GM11168 (cell line): ENCODE data around the gene PIGX.
"Not testable (repeated sequence)": the region's sequence is repeated elsewhere in the genome, so short reads cannot be mapped to it uniquely, and the experiment has no call there.

ENCODE experiments used
- in situ Hi-C: fragments of 300-500 bp; cut with MboI; formaldehyde crosslinking; loops from one replicate; pipeline ENCODE4 v1.12.0; 2022; ENCODE audit warnings: low sequenced_read_pairs; ENCODE audit not compliant: unreplicated experiment

The PIGX gene

GRCh38 chr3:196699749-196700148, 12.4 kb upstream of the PIGX start:
- in situ Hi-C loops: no loop called here

GRCh38 chr3:196700801-196701200, 11.4 kb upstream of the PIGX start:
- in situ Hi-C loops: no loop called here

GRCh38 chr3:196706327-196706726, 5.8 kb upstream of the PIGX start:
- in situ Hi-C loops: no loop called here

- in situ Hi-C loops: no loop called here
Measured at GRCh38 chr3:196706731-196707130, 5.4 kb upstream of the PIGX start.

- in situ Hi-C loops: no loop called here
Measured at GRCh38 chr3:196707566-196707965, 4.6 kb upstream of the PIGX start.

GRCh38 chr3:196708467-196708866, 3.7 kb upstream of the PIGX start:
- in situ Hi-C loops: no loop called here

- in situ Hi-C loops: no loop called here
Measured at GRCh38 chr3:196712514-196713413, 587 bp downstream of the PIGX start.

GRCh38 chr3:196717162-196717561, 5.0 kb downstream of the PIGX start:
- in situ Hi-C loops: not testable (repeated sequence)

- in situ Hi-C loops: no loop called here
Measured at GRCh38 chr3:196721097-196721496, 8.9 kb downstream of the PIGX start.

- in situ Hi-C loops: no loop called here
Measured at GRCh38 chr3:196726788-196727675, 14.9 kb downstream of the PIGX start.

- in situ Hi-C loops: no loop called here
Measured at GRCh38 chr3:196735751-196736150, 23.6 kb downstream of the PIGX start.

GRCh38 chr3:196736670-196737374, 24.6 kb downstream of the PIGX start:
- in situ Hi-C loops: no loop called here

- in situ Hi-C loops: no loop called here
Measured at GRCh38 chr3:196737655-196738054, 25.5 kb downstream of the PIGX start.

- in situ Hi-C loops: no loop called here
Measured at GRCh38 chr3:196739671-196740480, 27.7 kb downstream of the PIGX start, which contains the start of gene PAK2. Gene PAK2, plus strand, starts transcription at chr3:196739857. Its CDS starts 42,790 bp downstream, at chr3:196782647.

- in situ Hi-C loops: no loop called here
Measured at GRCh38 chr3:196740481-196741248, 28.5 kb downstream of the PIGX start.

GRCh38 chr3:196741249-196741889, 29.2 kb downstream of the PIGX start:
- in situ Hi-C loops: no loop called here

- in situ Hi-C loops: not testable (repeated sequence)
Measured at GRCh38 chr3:196743569-196743968, 31.4 kb downstream of the PIGX start.

- in situ Hi-C loops: no loop called here
Measured at GRCh38 chr3:196749125-196749524, 36.9 kb downstream of the PIGX start.
